HepG2 (cell line): ENCODE data around the gene AP4M1. TPM values are rescaled to one million over a fixed set of nuclear protein-coding genes. Genes with fewer than 3 reads are reported as not detected.

Source experiments
- ATAC-seq: fragments of 200-7000 bp; cut with Tn5 transposase; 3 replicates; pipeline ENCODE4 v1.9.1; 2020; ENCODE audit warnings: mild to moderate bottlenecking, moderate library complexity
- BruUV-seq: library from RNA; stranded (reverse); fragments of 400-500 nt; replicated peaks from 2 replicates; lab custom pipeline; 2021; lab: Mats Ljungman, UMichigan
- CTCF ChIA-PET: fragments of 300-600 bp; formaldehyde crosslinking; extraction: SDS; loops from one replicate; lab custom pipeline; 2021; ENCODE audit warnings: low total read pairs, inconsistent platforms, low intra/inter-chr PET ratio; lab: Yijun Ruan, JAX
- POLR2A ChIA-PET: fragments of 350-600 bp; sonication (Branson Sonifier 250); formaldehyde crosslinking; loops from one replicate; lab custom pipeline; 2020; ENCODE audit warnings: antibody characterized with exemption, inconsistent platforms; lab: Yijun Ruan, JAX
- DNase-seq: peaks from one replicate; pipeline ENCODE4 v3.0.0-alpha.2; 2015; ENCODE audit warnings: low spot score
- FAIRE-seq: peaks from 3 replicates; lab custom pipeline; 2011; peaks lifted over from hg19 to GRCh38; lab: Jason Lieb, UNC
- H2AFZ ChIP-seq: one replicate; pipeline ENCODE4 v1.6.1; 2011; ENCODE audit warnings: low read length, inconsistent platforms
- H3K27ac ChIP-seq: fragments of 300-600 bp; 3 replicates; pipeline ENCODE4 v1.8.0; 2011; ENCODE audit warnings: mixed run types, mild to moderate bottlenecking, mixed read lengths, low read length, inconsistent platforms; ENCODE audit not compliant: insufficient read depth; ENCODE audit errors: extremely low read length
- H3K27me3 ChIP-seq, 2 experiments: fragments of 200-600 bp in 1 of 2; 2 replicates in 1 of 2; 3 replicates in 1 of 2; pipeline versions ENCODE4 v1.6.0 to v1.8.0; 2011; ENCODE audit warnings: low read length in 2 of 2, mild to moderate bottlenecking in 2 of 2, moderate library complexity in 2 of 2, inconsistent platforms in 1 of 2; ENCODE audit not compliant: insufficient read depth in 2 of 2, control insufficient read depth in 1 of 2
- H3K36me3 ChIP-seq, 2 experiments: fragments of 200-600 bp in 1 of 2; replicated peaks in 1 of 2; 2 replicates in 1 of 2; 3 replicates in 1 of 2; pipeline versions ENCODE4 v1.5.1 to v1.8.0; 2011; ENCODE audit warnings: low read length in 2 of 2, inconsistent platforms in 1 of 2; ENCODE audit not compliant: insufficient read depth in 2 of 2, control insufficient read depth in 1 of 2
- H3K4me1 ChIP-seq: 2 replicates; pipeline ENCODE4 v1.5.1; 2012; ENCODE audit warnings: low read length, inconsistent platforms; ENCODE audit not compliant: insufficient read depth
- H3K4me2 ChIP-seq: 2 replicates; pipeline ENCODE4 v1.6.0; 2011; ENCODE audit warnings: low read depth, low read length, inconsistent platforms
- H3K4me3 ChIP-seq, 3 experiments: fragments of 200-600 bp in 1 of 3; sonication (generic), shearing (Covaris generic) in 1 of 3; replicated peaks in 1 of 3; 2 replicates each; pipeline ENCODE4 v1.5.1; 2011 to 2016; ENCODE audit warnings: low read length in 3 of 3, inconsistent platforms in 2 of 3, low read depth in 2 of 3, mild to moderate bottlenecking in 2 of 3, control low read depth in 1 of 3, mixed read lengths in 1 of 3; ENCODE audit not compliant: insufficient read depth in 1 of 3
- H3K79me2 ChIP-seq: one replicate; pipeline ENCODE4 v1.6.1; 2011; ENCODE audit warnings: low read length, inconsistent platforms; ENCODE audit not compliant: insufficient read depth
- H3K9ac ChIP-seq: 2 replicates; pipeline ENCODE4 v1.6.0; 2011; ENCODE audit warnings: mild to moderate bottlenecking, low read depth, low read length, inconsistent platforms; ENCODE audit not compliant: insufficient read depth
- H3K9me3 ChIP-seq: 2 replicates; pipeline ENCODE4 v1.5.1; 2012; ENCODE audit warnings: mild to moderate bottlenecking, low read length
- H4K20me1 ChIP-seq: 2 replicates; pipeline ENCODE4 v1.6.0; 2011; ENCODE audit warnings: inconsistent platforms, mild to moderate bottlenecking, low read length, moderate library complexity; ENCODE audit not compliant: insufficient read depth
- AKNA ChIP-seq: sonication (generic); formaldehyde crosslinking; IDR thresholded peaks from 2 replicates; pipeline ENCODE4 v1.4.0; 2020; ENCODE audit warnings: missing genetic modification reagents, borderline replicate concordance
- FOXO4 ChIP-seq: sonication (generic); formaldehyde crosslinking; conservative IDR thresholded peaks from 2 replicates; pipeline ENCODE4 v1.8.1; 2023; ENCODE audit warnings: missing genetic modification reagents
- IRF1 ChIP-seq: sonication (generic); formaldehyde crosslinking; IDR thresholded peaks from 2 replicates; pipeline ENCODE4 v1.4.0; 2020; ENCODE audit warnings: low read depth, mild to moderate bottlenecking, missing genetic modification reagents
- RBM22 ChIP-seq: fragments of 200-400 bp; formaldehyde crosslinking; optimal IDR thresholded peaks from 2 replicates; pipeline ENCODE3; 2017; ENCODE audit warnings: mild to moderate bottlenecking, low read length, moderate library complexity
- ZNF18 ChIP-seq: sonication (generic); formaldehyde crosslinking; IDR thresholded peaks from 2 replicates; pipeline ENCODE4 v1.8.0; 2022; ENCODE audit warnings: mild to moderate bottlenecking, missing genetic modification reagents; ENCODE audit not compliant: insufficient replicate concordance
- ZNF615 ChIP-seq: sonication (generic); formaldehyde crosslinking; IDR thresholded peaks from 2 replicates; pipeline ENCODE4 v1.5.0; 2020; ENCODE audit warnings: mild to moderate bottlenecking, missing genetic modification reagents, borderline replicate concordance
- ZNF841 ChIP-seq: sonication (generic); formaldehyde crosslinking; IDR thresholded peaks from 2 replicates; pipeline ENCODE4 v1.8.1; 2023; ENCODE audit warnings: missing genetic modification reagents, borderline replicate concordance
- WGBS: methylation state at CpG from one replicate; pipeline ENCODE4 v1.1.6; 2017; ENCODE audit warnings: low lambda C conversion rate; 5-methylcytosine and 5-hydroxymethylcytosine counted together
- in situ Hi-C: cut with HindIII; loops from 2 replicates; pipeline ENCODE4 v1.10.0; 2017; ENCODE audit warnings: low pct_unique_long_range_greater_than_20kb; ENCODE audit not compliant: extremely low pct_ligation_motif_present
- intact Hi-C: fragments of 100-400 bp; cut with micrococcal nuclease; formaldehyde crosslinking; loops from one replicate; pipeline ENCODE4 v1.10.0; 2022; ENCODE audit not compliant: unreplicated experiment
- polyA plus RNA-seq, 8 experiments: library from polyadenylated mRNA; depleted of rRNA in 3 of 8; stranded (reverse) in 7 of 8; unstranded in 1 of 8; fragments of >200 nt; fragmentation: Illumina TruSeq in 4 of 8; extraction: Trizol in 4 of 8; gene quantifications; 2 replicates each; pipeline versions ENCODE4 v1.2.1 to v1.2.3, GENCODE V29; 2011 to 2016; ENCODE audit warnings: low read depth in 4 of 8, missing spikeins in 1 of 8, mixed read lengths in 1 of 8; ENCODE audit not compliant: insufficient read depth in 1 of 8
- total RNA-seq, 5 experiments: library from RNA; depleted of rRNA; stranded (reverse); fragments of >200 nt; fragmentation: Illumina TruSeq; extraction: Trizol; gene quantifications; 2 replicates each; pipeline ENCODE4 v1.2.3, GENCODE V29; 2016; ENCODE audit warnings: low read depth in 1 of 5

Gene AP4M1
- total and polyA plus RNA-seq, 2 of the 13 experiments (the other 11 are each of a cell fraction or from before 2014, with no cell fraction given): 6.3 to 9.7 TPM

GRCh38 chr7:100061518-100062193 is 39.8 kb upstream of the AP4M1 start:
- no peak for FAIRE-seq
- H3K4me3 ChIP-seq: no peak overlapping the region
- in situ Hi-C loops: no loop called here
- H3K9ac ChIP-seq: no peak overlapping the region
- no peak overlapping the region for H3K4me2 ChIP-seq
- CTCF ChIA-PET: no interaction called here
- H3K79me2 ChIP-seq: no peaks in the 10 kb centered on the region
- BruUV-seq: no TSS peak
- 94% methylated on average over 11 of the region's 11 CpGs for WGBS
- no peak overlapping the region for H2AFZ ChIP-seq
- H3K4me1 ChIP-seq: peaks cover 14% of the 10 kb centered on the region
- TF ChIP-seq ZNF615 (CRISPR knock-in tag) (no peak), ZNF841 (no peak), RBM22 (peak; percentile 58), ZNF18 (CRISPR knock-in tag) (no peak)
- TF ChIP-seq, all 625 proteins: peak for 1
- intact Hi-C loops: no loop called here
- Histone ChIP-seq H4K20me1 (no peaks in the 10 kb centered on the region), H3K27ac (no peak overlapping the region), H3K9me3 (no peaks in the 10 kb centered on the region), H3K27me3 (no peaks in the 10 kb centered on the region; a peak in 1 of 5 replicates), H3K36me3 (peaks cover 11 to 47% of the 10 kb centered on the region in 2 experiments)
- POLR2A ChIA-PET: interaction anchor here (1.0 to 1.3 kb wide), 2 partner anchors 29 to 46 kb away, joined by 4 read pairs; partner anchors contain the start of gene ZKSCAN1
- DNase-seq (no peak), ATAC-seq (no peak; the same call in 2 of the 3 replicates)

GRCh38 chr7:100063376-100063775 is 38.1 kb upstream of the AP4M1 start:
- H3K27me3 ChIP-seq: no peaks in the 10 kb centered on the region
- WGBS: 99% methylated on average over 4 of the region's 4 CpGs
- FAIRE-seq: no peak
- DNase-seq: no peak
- H3K4me3 ChIP-seq: no peak overlapping the region
- H4K20me1 ChIP-seq: no peaks in the 10 kb centered on the region
- H3K9ac ChIP-seq: no peak overlapping the region
- ATAC-seq: no peak
- H3K4me2 ChIP-seq: no peak overlapping the region
- intact Hi-C loops (no loop called here), in situ Hi-C loops (no loop called here)
- no peak overlapping the region for H2AFZ ChIP-seq
- ChIA-PET CTCF (no interaction called here), POLR2A (interaction anchor here (1.5 to 1.6 kb wide), 2 partner anchors 10 to 16 kb away, joined by 4 to 7 read pairs; no protein-coding TSS in a partner anchor)
- no peaks in the 10 kb centered on the region for H3K79me2 ChIP-seq
- H3K4me1 ChIP-seq: peaks cover 14% of the 10 kb centered on the region
- BruUV-seq: no TSS peak
- H3K9me3 ChIP-seq: no peaks in the 10 kb centered on the region
- no peak overlapping the region for H3K27ac ChIP-seq
- H3K36me3 ChIP-seq: peaks cover 7 to 30% of the 10 kb centered on the region in 2 experiments
- no peak for TF ChIP-seq IRF1
- no peak for TF ChIP-seq AKNA
- TF ChIP-seq FOXO4 (CRISPR knock-in tag): no peak
